ENCODE results near the gene LRRC52. TPM values are rescaled to one million over a fixed set of nuclear protein-coding genes. Genes with fewer than 3 reads are reported as not detected.
"Not testable (repeated sequence)": the region's sequence is repeated elsewhere in the genome, so short reads cannot be mapped to it uniquely, and the experiment has no call there.

LRRC52 gene
- polyA plus RNA-seq, 4 donors = not detected

GRCh38 chr1:165603810-165604209 lies 60.0 kb downstream of the LRRC52 start:
- 53 to 81% (median 72%) methylated on average over 2 of the region's 2 CpGs for WGBS, 3 donors
- Histone ChIP-seq H3K27me3 (ENCODE audit: control insufficient read depth in 3 of 3, insufficient read depth in 3 of 3, low read length in 3 of 3) (no peaks in the 10 kb centered on the region), H3K4me1 (ENCODE audit: control insufficient read depth in 3 of 3, insufficient read depth in 2 of 3, low read depth in 1 of 3, low read length in 2 of 3) (no peaks in the 10 kb centered on the region), H3K4me3 (ENCODE audit: low read depth in 1 of 3, low read length in 3 of 3) (no peak overlapping the region), H3K9me3 (ENCODE audit: control insufficient read depth in 2 of 2, insufficient read depth in 1 of 2, low read depth in 1 of 2, low read length in 1 of 2) (no peaks in the 10 kb centered on the region), H3K36me3 (ENCODE audit: control insufficient read depth in 3 of 3, insufficient read depth in 2 of 3, low read depth in 1 of 3, low read length in 3 of 3) (no peaks in the 10 kb centered on the region), H3K27ac (ENCODE audit: low read depth in 1 of 3, low read length in 2 of 3) (no peak overlapping the region)
- FAIRE-seq (no peak), DNase-seq (no peak)

GRCh38 chr1:165605246-165605645 lies 61.4 kb downstream of the LRRC52 start:
- Histone ChIP-seq H3K27ac (ENCODE audit: low read depth in 1 of 3, low read length in 2 of 3) (no peak overlapping the region), H3K9me3 (ENCODE audit: control insufficient read depth in 2 of 2, insufficient read depth in 1 of 2, low read depth in 1 of 2, low read length in 1 of 2) (no peaks in the 10 kb centered on the region), H3K4me3 (ENCODE audit: low read depth in 1 of 3, low read length in 3 of 3) (no peak overlapping the region), H3K36me3 (ENCODE audit: control insufficient read depth in 3 of 3, insufficient read depth in 2 of 3, low read depth in 1 of 3, low read length in 3 of 3) (no peaks in the 10 kb centered on the region), H3K27me3 (ENCODE audit: control insufficient read depth in 3 of 3, insufficient read depth in 3 of 3, low read length in 3 of 3) (no peaks in the 10 kb centered on the region), H3K4me1 (ENCODE audit: control insufficient read depth in 3 of 3, insufficient read depth in 2 of 3, low read depth in 1 of 3, low read length in 2 of 3) (no peaks in the 10 kb centered on the region)
- 86 to 98% (median 95%) methylated on average over 4 of the region's 4 CpGs for WGBS, 3 donors
- FAIRE-seq (no peak), DNase-seq (no peak)

- not testable (repeated sequence) for DNase-seq; H3K9me3 ChIP-seq (ENCODE audit: control insufficient read depth in 2 of 2, insufficient read depth in 1 of 2, low read depth in 1 of 2, low read length in 1 of 2); H3K27ac ChIP-seq (ENCODE audit: low read depth in 1 of 3, low read length in 2 of 3); H3K27me3 ChIP-seq (ENCODE audit: control insufficient read depth in 3 of 3, insufficient read depth in 3 of 3, low read length in 3 of 3); H3K36me3 ChIP-seq (ENCODE audit: control insufficient read depth in 3 of 3, insufficient read depth in 2 of 3, low read depth in 1 of 3, low read length in 3 of 3); FAIRE-seq; H3K4me3 ChIP-seq (ENCODE audit: low read depth in 1 of 3, low read length in 3 of 3); H3K4me1 ChIP-seq (ENCODE audit: control insufficient read depth in 3 of 3, insufficient read depth in 2 of 3, low read depth in 1 of 3, low read length in 2 of 3)
- WGBS, 3 donors = 88 to 96% (median 92%) methylated on average over 12 of the region's 12 CpGs
Measured at GRCh38 chr1:165606676-165607075, 62.9 kb downstream of the LRRC52 start.

GRCh38 chr1:165610866-165611265 lies 67.1 kb downstream of the LRRC52 start:
- Histone ChIP-seq H3K27ac (ENCODE audit: low read depth in 1 of 3, low read length in 2 of 3) (no peak overlapping the region), H3K36me3 (ENCODE audit: control insufficient read depth in 3 of 3, insufficient read depth in 2 of 3, low read depth in 1 of 3, low read length in 3 of 3) (no peaks in the 10 kb centered on the region), H3K4me3 (ENCODE audit: low read depth in 1 of 3, low read length in 3 of 3) (no peak overlapping the region), H3K27me3 (ENCODE audit: control insufficient read depth in 3 of 3, insufficient read depth in 3 of 3, low read length in 3 of 3) (no peaks in the 10 kb centered on the region), H3K4me1 (ENCODE audit: control insufficient read depth in 3 of 3, insufficient read depth in 2 of 3, low read depth in 1 of 3, low read length in 2 of 3) (no peaks in the 10 kb centered on the region), H3K9me3 (ENCODE audit: control insufficient read depth in 2 of 2, insufficient read depth in 1 of 2, low read depth in 1 of 2, low read length in 1 of 2) (no peaks in the 10 kb centered on the region)
- DNase-seq = no peak
- WGBS, 3 donors = 3 to 16% (median 10%) methylated on average over 1 of the region's 1 CpG
- no peak for FAIRE-seq

- FAIRE-seq = no peak
Measured at GRCh38 chr1:165612062-165612461, 68.3 kb downstream of the LRRC52 start.

More at GRCh38 chr1:165612062-165612461, 68.3 kb downstream of the LRRC52 start:
- Histone ChIP-seq H3K4me3 (ENCODE audit: low read depth in 1 of 3, low read length in 3 of 3) (no peak overlapping the region), H3K27me3 (ENCODE audit: control insufficient read depth in 3 of 3, insufficient read depth in 3 of 3, low read length in 3 of 3) (no peaks in the 10 kb centered on the region), H3K27ac (ENCODE audit: low read depth in 1 of 3, low read length in 2 of 3) (no peak overlapping the region), H3K36me3 (ENCODE audit: control insufficient read depth in 3 of 3, insufficient read depth in 2 of 3, low read depth in 1 of 3, low read length in 3 of 3) (no peaks in the 10 kb centered on the region), H3K4me1 (ENCODE audit: control insufficient read depth in 3 of 3, insufficient read depth in 2 of 3, low read depth in 1 of 3, low read length in 2 of 3) (no peaks in the 10 kb centered on the region), H3K9me3 (ENCODE audit: control insufficient read depth in 2 of 2, insufficient read depth in 1 of 2, low read depth in 1 of 2, low read length in 1 of 2) (no peaks in the 10 kb centered on the region)
- WGBS, 3 donors = 90 to 97% (median 92%) methylated on average over 3 of the region's 3 CpGs
- no peak for DNase-seq

Other genes with a start within 250 kb of the LRRC52 start
- gene LMX1A, start 187.3 kb upstream of the LRRC52 start, polyA plus RNA-seq = 1 to 10 TPM in 1 of 4 donors, under 1 TPM in 3; 0.39 to 4.3 (median 0.49) TPM
- 1 to 10 TPM in 3 of 4 donors, not detected in 1; 1.1 to 1.2 (median 1.1) TPM for gene RXRG, start 98.9 kb upstream of the LRRC52 start, polyA plus RNA-seq
- 100 to 1,000 TPM; 129 to 837 (median 545) TPM for gene MGST3, start 87.2 kb downstream of the LRRC52 start, polyA plus RNA-seq
- gene ALDH9A1, start 154.6 kb downstream of the LRRC52 start, polyA plus RNA-seq = 10 to 100 TPM; 53.0 to 73.2 (median 60.3) TPM
- gene TMCO1, start 224.9 kb downstream of the LRRC52 start, polyA plus RNA-seq = 100 to 1,000 TPM in 2 of 4 donors, 10 to 100 TPM in 2; 68.7 to 143 (median 105) TPM